RWPE2 (cell line): ENCODE results near the gene ZNF521.

ENCODE experiments used
- ATAC-seq: fragments of 200-7000 bp; cut with Tn5 transposase; 3 replicates; pipeline ENCODE4 v1.9.1; 2021; ENCODE audit warnings: low read depth
- DNase-seq: peaks from one replicate; pipeline ENCODE4 v3.0.0-alpha.2; 2020; ENCODE audit warnings: low spot score
- H3K27ac ChIP-seq: fragments of 450-650 bp; 2 replicates; pipeline ENCODE4 v1.5.1; 2017; ENCODE audit warnings: mild to moderate bottlenecking; ENCODE audit not compliant: poor library complexity, severe bottlenecking
- H3K27me3 ChIP-seq: fragments of 250-450 bp; sonication (Bioruptor Pico); 2 replicates; pipeline ENCODE4 v1.5.1; 2021; ENCODE audit warnings: mild to moderate bottlenecking, moderate library complexity; ENCODE audit not compliant: insufficient read depth, poor library complexity, severe bottlenecking
- H3K36me3 ChIP-seq: fragments of 250-450 bp; sonication (Bioruptor Pico); 2 replicates; pipeline ENCODE4 v1.5.1; 2020; ENCODE audit warnings: low read depth, mild to moderate bottlenecking, moderate library complexity
- H3K4me1 ChIP-seq: fragments of 250-450 bp; sonication (Bioruptor Pico); 2 replicates; pipeline ENCODE4 v1.5.1; 2021; ENCODE audit warnings: mild to moderate bottlenecking, moderate library complexity; ENCODE audit not compliant: insufficient read depth, poor library complexity, severe bottlenecking
- H3K4me3 ChIP-seq: fragments of 250-450 bp; sonication (Bioruptor Pico); 2 replicates; pipeline ENCODE4 v1.5.1; 2021; ENCODE audit warnings: mild to moderate bottlenecking, moderate library complexity; ENCODE audit not compliant: severe bottlenecking
- H3K9me3 ChIP-seq: fragments of 250-450 bp; sonication (Bioruptor Pico); 2 replicates; pipeline ENCODE4 v1.5.1; 2021; ENCODE audit warnings: mild to moderate bottlenecking, moderate library complexity; ENCODE audit not compliant: severe bottlenecking
- CTCF ChIP-seq: fragments of 450-650 bp; IDR thresholded peaks from one replicate; pipeline ENCODE4 v1.5.1; 2017; ENCODE audit warnings: mild to moderate bottlenecking, moderate library complexity; ENCODE audit not compliant: poor library complexity, severe bottlenecking

Gene ZNF521

GRCh38 chr18:25332002-25332401, 20.0 kb downstream of the ZNF521 start:
- Histone ChIP-seq H3K9me3 (no peaks in the 10 kb centered on the region), H3K4me3 (no peak overlapping the region), H3K27me3 (peaks cover 18% of the 10 kb centered on the region), H3K27ac (no peak overlapping the region), H3K36me3 (no peaks in the 10 kb centered on the region), H3K4me1 (no peaks in the 10 kb centered on the region)
- ATAC-seq = no peak
- no peak for TF ChIP-seq CTCF
- DNase-seq = no peak

DNA sequence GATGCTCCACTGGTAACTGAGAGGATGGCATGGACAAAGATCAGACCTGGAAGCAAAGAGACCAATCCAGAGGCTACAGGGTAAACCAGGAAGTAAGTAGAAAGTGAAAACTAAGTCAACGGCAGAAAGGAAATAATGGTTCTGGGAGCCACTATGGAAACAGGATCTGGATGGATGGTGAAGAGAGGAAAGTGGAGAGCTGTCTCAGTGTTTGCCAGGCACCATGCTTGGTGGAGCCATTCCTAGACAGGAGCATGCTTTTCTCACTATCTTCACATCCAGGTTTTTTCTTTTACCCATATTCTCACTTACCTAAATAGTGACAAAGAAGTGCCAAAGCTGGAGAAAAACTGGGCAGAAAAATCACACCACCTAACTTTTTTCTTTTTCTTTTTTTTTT, 22.2 kb downstream of the ZNF521 start:
- peaks cover 24% of the 10 kb centered on the region for H3K27me3 ChIP-seq
- H3K9me3 ChIP-seq = no peaks in the 10 kb centered on the region
- TF ChIP-seq CTCF = no peak
- H3K27ac ChIP-seq = no peak overlapping the region
- H3K4me3 ChIP-seq = no peak overlapping the region
- no peaks in the 10 kb centered on the region for H3K4me1 ChIP-seq
- no peak for ATAC-seq
- H3K36me3 ChIP-seq = no peaks in the 10 kb centered on the region
- no peak for DNase-seq

DNA sequence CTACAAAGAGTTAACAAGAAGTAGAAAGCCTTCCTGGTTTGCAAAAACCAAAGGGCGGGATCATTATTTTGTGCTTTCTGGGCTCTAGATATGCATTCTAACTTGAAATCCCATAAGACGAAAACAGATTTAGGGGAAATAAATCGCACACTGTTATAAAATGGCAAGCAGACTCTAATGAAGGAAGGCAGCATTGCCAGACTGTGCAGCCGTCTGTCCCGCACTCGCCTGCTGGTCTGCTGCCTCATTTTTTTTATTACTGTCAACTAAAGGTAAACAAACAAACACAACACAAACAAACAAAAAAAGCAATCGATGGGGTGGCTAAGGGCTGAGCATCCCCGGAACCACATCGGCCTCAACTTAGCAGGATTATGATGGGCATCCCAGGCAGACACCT, 24.4 kb downstream of the ZNF521 start:
- H3K36me3 ChIP-seq = no peaks in the 10 kb centered on the region
- DNase-seq = no peak

GRCh38 chr18:25326361-25326952, 25.5 kb downstream of the ZNF521 start:
- Histone ChIP-seq H3K4me1 (no peaks in the 10 kb centered on the region), H3K4me3 (no peak overlapping the region), H3K36me3 (no peaks in the 10 kb centered on the region), H3K9me3 (no peaks in the 10 kb centered on the region), H3K27ac (no peak overlapping the region), H3K27me3 (peaks cover 24% of the 10 kb centered on the region)
- TF ChIP-seq CTCF = no peak
- ATAC-seq (no peak), DNase-seq (no peak)

More for the DNA sequence above, 24.4 kb downstream of the ZNF521 start:
- TF ChIP-seq CTCF = no peak
- H3K27ac ChIP-seq = no peak overlapping the region
- no peak for ATAC-seq
- H3K4me1 ChIP-seq = no peaks in the 10 kb centered on the region
- H3K27me3 ChIP-seq = peaks cover 24% of the 10 kb centered on the region
- no peaks in the 10 kb centered on the region for H3K9me3 ChIP-seq
- no peak overlapping the region for H3K4me3 ChIP-seq

DNA sequence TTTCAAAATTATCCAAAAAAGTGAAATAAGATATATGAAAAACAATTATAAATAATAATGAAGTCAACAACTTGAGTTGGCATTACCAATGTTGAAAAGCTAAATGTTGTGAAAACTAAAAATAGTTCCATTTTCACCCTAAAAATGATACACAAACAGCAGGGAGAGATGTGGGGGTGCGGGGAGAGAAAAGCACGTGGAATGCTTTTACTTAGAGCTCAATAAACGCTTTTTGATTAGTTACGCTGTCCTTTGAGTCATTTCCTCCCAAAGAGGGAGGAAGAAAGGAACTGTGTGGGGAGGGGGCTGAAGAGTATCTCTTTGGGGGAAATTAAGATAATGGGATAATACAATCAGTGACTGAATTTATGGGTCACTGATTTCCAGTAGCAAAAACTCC, 29.2 kb downstream of the ZNF521 start:
- H3K4me3 ChIP-seq = no peak overlapping the region
- H3K27me3 ChIP-seq = peaks cover 20% of the 10 kb centered on the region
- H3K9me3 ChIP-seq = no peaks in the 10 kb centered on the region
- no peak for TF ChIP-seq CTCF
- no peaks in the 10 kb centered on the region for H3K4me1 ChIP-seq
- no peak for DNase-seq
- no peak for ATAC-seq
- no peak overlapping the region for H3K27ac ChIP-seq
- H3K36me3 ChIP-seq = no peaks in the 10 kb centered on the region
